HepG2 (cell line): ENCODE results near the gene MAPKAPK3. TPM values are rescaled to one million over a fixed set of nuclear protein-coding genes. Genes with fewer than 3 reads are reported as not detected.

Experiments
- ATAC-seq: fragments of 200-7000 bp; cut with Tn5 transposase; 3 replicates; pipeline ENCODE4 v1.9.1; 2020; ENCODE audit warnings: mild to moderate bottlenecking, moderate library complexity
- BruUV-seq: library from RNA; stranded (reverse); fragments of 400-500 nt; replicated peaks from 2 replicates; lab custom pipeline; 2021; lab: Mats Ljungman, UMichigan
- CTCF ChIA-PET: fragments of 300-600 bp; formaldehyde crosslinking; extraction: SDS; loops from one replicate; lab custom pipeline; 2021; ENCODE audit warnings: low total read pairs, inconsistent platforms, low intra/inter-chr PET ratio; lab: Yijun Ruan, JAX
- POLR2A ChIA-PET: fragments of 350-600 bp; sonication (Branson Sonifier 250); formaldehyde crosslinking; loops from one replicate; lab custom pipeline; 2020; ENCODE audit warnings: antibody characterized with exemption, inconsistent platforms; lab: Yijun Ruan, JAX
- DNase-seq: peaks from one replicate; pipeline ENCODE4 v3.0.0-alpha.2; 2015; ENCODE audit warnings: low spot score
- FAIRE-seq: peaks from 3 replicates; lab custom pipeline; 2011; peaks lifted over from hg19 to GRCh38; lab: Jason Lieb, UNC
- H2AFZ ChIP-seq: one replicate; pipeline ENCODE4 v1.6.1; 2011; ENCODE audit warnings: low read length, inconsistent platforms
- H3K27ac ChIP-seq: fragments of 300-600 bp; 3 replicates; pipeline ENCODE4 v1.8.0; 2011; ENCODE audit warnings: mixed run types, mild to moderate bottlenecking, mixed read lengths, low read length, inconsistent platforms; ENCODE audit not compliant: insufficient read depth; ENCODE audit errors: extremely low read length
- H3K27me3 ChIP-seq, 2 experiments: fragments of 200-600 bp in 1 of 2; 2 replicates in 1 of 2; 3 replicates in 1 of 2; pipeline versions ENCODE4 v1.6.0 to v1.8.0; 2011; ENCODE audit warnings: low read length in 2 of 2, mild to moderate bottlenecking in 2 of 2, moderate library complexity in 2 of 2, inconsistent platforms in 1 of 2; ENCODE audit not compliant: insufficient read depth in 2 of 2, control insufficient read depth in 1 of 2
- H3K36me3 ChIP-seq, 2 experiments: fragments of 200-600 bp in 1 of 2; replicated peaks in 1 of 2; 2 replicates in 1 of 2; 3 replicates in 1 of 2; pipeline versions ENCODE4 v1.5.1 to v1.8.0; 2011; ENCODE audit warnings: low read length in 2 of 2, inconsistent platforms in 1 of 2; ENCODE audit not compliant: insufficient read depth in 2 of 2, control insufficient read depth in 1 of 2
- H3K4me1 ChIP-seq: 2 replicates; pipeline ENCODE4 v1.5.1; 2012; ENCODE audit warnings: low read length, inconsistent platforms; ENCODE audit not compliant: insufficient read depth
- H3K4me2 ChIP-seq: 2 replicates; pipeline ENCODE4 v1.6.0; 2011; ENCODE audit warnings: low read depth, low read length, inconsistent platforms
- H3K4me3 ChIP-seq, 3 experiments: fragments of 200-600 bp in 1 of 3; sonication (generic), shearing (Covaris generic) in 1 of 3; replicated peaks in 1 of 3; 2 replicates each; pipeline ENCODE4 v1.5.1; 2011 to 2016; ENCODE audit warnings: low read length in 3 of 3, inconsistent platforms in 2 of 3, low read depth in 2 of 3, mild to moderate bottlenecking in 2 of 3, control low read depth in 1 of 3, mixed read lengths in 1 of 3; ENCODE audit not compliant: insufficient read depth in 1 of 3
- H3K79me2 ChIP-seq: one replicate; pipeline ENCODE4 v1.6.1; 2011; ENCODE audit warnings: low read length, inconsistent platforms; ENCODE audit not compliant: insufficient read depth
- H3K9ac ChIP-seq: 2 replicates; pipeline ENCODE4 v1.6.0; 2011; ENCODE audit warnings: mild to moderate bottlenecking, low read depth, low read length, inconsistent platforms; ENCODE audit not compliant: insufficient read depth
- H3K9me3 ChIP-seq: 2 replicates; pipeline ENCODE4 v1.5.1; 2012; ENCODE audit warnings: mild to moderate bottlenecking, low read length
- H4K20me1 ChIP-seq: 2 replicates; pipeline ENCODE4 v1.6.0; 2011; ENCODE audit warnings: inconsistent platforms, mild to moderate bottlenecking, low read length, moderate library complexity; ENCODE audit not compliant: insufficient read depth
- KLF12 ChIP-seq: sonication (generic); formaldehyde crosslinking; IDR thresholded peaks from 2 replicates; pipeline ENCODE4 v1.4.0; 2020; ENCODE audit warnings: missing genetic modification reagents, borderline replicate concordance
- NPAS2 ChIP-seq: sonication (generic); formaldehyde crosslinking; IDR thresholded peaks from 2 replicates; pipeline ENCODE4 v1.8.0; 2022; ENCODE audit warnings: mild to moderate bottlenecking, missing genetic modification reagents, borderline replicate concordance
- ZNF550 ChIP-seq: sonication (generic); formaldehyde crosslinking; IDR thresholded peaks from 2 replicates; pipeline ENCODE4 v1.4.0; 2020; ENCODE audit warnings: mild to moderate bottlenecking, missing genetic modification reagents, borderline replicate concordance
- ZNF746 ChIP-seq: sonication (generic); formaldehyde crosslinking; IDR thresholded peaks from 2 replicates; pipeline ENCODE4 v1.8.0; 2022; ENCODE audit warnings: mild to moderate bottlenecking, missing genetic modification reagents
- ZSCAN20 ChIP-seq: sonication (generic); formaldehyde crosslinking; IDR thresholded peaks from 2 replicates; pipeline ENCODE4 v1.4.0; 2020; ENCODE audit warnings: missing genetic modification reagents, mild to moderate bottlenecking, borderline replicate concordance
- WGBS: methylation state at CpG from one replicate; pipeline ENCODE4 v1.1.6; 2017; ENCODE audit warnings: low lambda C conversion rate; 5-methylcytosine and 5-hydroxymethylcytosine counted together
- in situ Hi-C: cut with HindIII; loops from 2 replicates; pipeline ENCODE4 v1.10.0; 2017; ENCODE audit warnings: low pct_unique_long_range_greater_than_20kb; ENCODE audit not compliant: extremely low pct_ligation_motif_present
- intact Hi-C: fragments of 100-400 bp; cut with micrococcal nuclease; formaldehyde crosslinking; loops from one replicate; pipeline ENCODE4 v1.10.0; 2022; ENCODE audit not compliant: unreplicated experiment
- polyA plus RNA-seq, 8 experiments: library from polyadenylated mRNA; depleted of rRNA in 3 of 8; stranded (reverse) in 7 of 8; unstranded in 1 of 8; fragments of >200 nt; fragmentation: Illumina TruSeq in 4 of 8; extraction: Trizol in 4 of 8; gene quantifications; 2 replicates each; pipeline versions ENCODE4 v1.2.1 to v1.2.3, GENCODE V29; 2011 to 2016; ENCODE audit warnings: low read depth in 4 of 8, missing spikeins in 1 of 8, mixed read lengths in 1 of 8; ENCODE audit not compliant: insufficient read depth in 1 of 8
- total RNA-seq, 5 experiments: library from RNA; depleted of rRNA; stranded (reverse); fragments of >200 nt; fragmentation: Illumina TruSeq; extraction: Trizol; gene quantifications; 2 replicates each; pipeline ENCODE4 v1.2.3, GENCODE V29; 2016; ENCODE audit warnings: low read depth in 1 of 5
- TF ChIP-seq, protein P1 (sequence below): sonication (generic); formaldehyde crosslinking; IDR thresholded peaks from 2 replicates; pipeline ENCODE4 v1.4.0; 2020; ENCODE audit warnings: missing genetic modification reagents, borderline replicate concordance
- TF ChIP-seq, protein P2 (sequence below): sonication (generic); formaldehyde crosslinking; IDR thresholded peaks from 2 replicates; pipeline ENCODE4 v1.4.0; 2020; ENCODE audit warnings: mild to moderate bottlenecking, missing genetic modification reagents
- TF ChIP-seq, protein P3 (sequence below): sonication (generic); formaldehyde crosslinking; IDR thresholded peaks from 2 replicates; pipeline ENCODE4; 2020; ENCODE audit warnings: missing genetic modification reagents, mild to moderate bottlenecking, borderline replicate concordance
- TF ChIP-seq, protein P4 (sequence below): IDR thresholded peaks from 2 replicates; pipeline ENCODE4 v1.6.1; 2016; ENCODE audit warnings: missing compliant biosample characterization, missing genetic modification reagents, borderline replicate concordance
- TF ChIP-seq, protein P5 (sequence below): sonication (generic); formaldehyde crosslinking; IDR thresholded peaks from 2 replicates; pipeline ENCODE4 v1.5.1; 2020; ENCODE audit warnings: missing genetic modification reagents, mild to moderate bottlenecking, borderline replicate concordance

Gene MAPKAPK3
- total and polyA plus RNA-seq, 2 of the 13 experiments (the other 11 are each of a cell fraction or from before 2014, with no cell fraction given) = 39.9 to 41.2 TPM

DNA sequence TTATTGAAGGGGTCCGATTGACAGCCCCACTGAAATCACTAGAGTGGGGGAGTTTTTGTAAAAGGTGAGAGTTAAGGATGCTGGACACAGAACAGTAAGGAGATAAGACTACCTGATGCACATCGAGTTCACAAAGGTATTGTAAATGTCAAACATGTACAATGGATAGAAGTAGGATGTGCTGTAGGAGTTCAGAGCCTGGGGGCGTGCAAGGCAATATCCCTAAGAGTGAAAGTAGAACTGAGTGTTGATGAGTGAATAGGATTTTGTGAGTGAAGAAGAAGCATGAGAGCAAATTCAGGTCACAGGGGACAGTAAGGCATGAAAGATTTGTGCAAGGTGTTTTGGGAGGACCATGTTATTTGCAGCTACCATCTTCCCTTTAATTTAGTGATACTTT, 79.3 kb downstream of the MAPKAPK3 start:
- POLR2A ChIA-PET = no interaction called here
- Histone ChIP-seq H3K9me3 (peaks cover 12% of the 10 kb centered on the region; the same call in 1 of the 2 replicates), H3K9ac (no peak overlapping the region), H3K4me3 (no peak overlapping the region), H3K27me3 (no peaks in the 10 kb centered on the region), H4K20me1 (no peaks in the 10 kb centered on the region), H2AFZ (no peak overlapping the region), H3K4me1 (no peaks in the 10 kb centered on the region), H3K79me2 (no peaks in the 10 kb centered on the region), H3K36me3 (no peaks in the 10 kb centered on the region), H3K27ac (no peak overlapping the region), H3K4me2 (no peak overlapping the region)
- in situ Hi-C loops = no loop called here
- no peak for TF ChIP-seq NPAS2
- no peak for TF ChIP-seq ZSCAN20 (CRISPR knock-in tag)
- TF ChIP-seq, protein P1, sequence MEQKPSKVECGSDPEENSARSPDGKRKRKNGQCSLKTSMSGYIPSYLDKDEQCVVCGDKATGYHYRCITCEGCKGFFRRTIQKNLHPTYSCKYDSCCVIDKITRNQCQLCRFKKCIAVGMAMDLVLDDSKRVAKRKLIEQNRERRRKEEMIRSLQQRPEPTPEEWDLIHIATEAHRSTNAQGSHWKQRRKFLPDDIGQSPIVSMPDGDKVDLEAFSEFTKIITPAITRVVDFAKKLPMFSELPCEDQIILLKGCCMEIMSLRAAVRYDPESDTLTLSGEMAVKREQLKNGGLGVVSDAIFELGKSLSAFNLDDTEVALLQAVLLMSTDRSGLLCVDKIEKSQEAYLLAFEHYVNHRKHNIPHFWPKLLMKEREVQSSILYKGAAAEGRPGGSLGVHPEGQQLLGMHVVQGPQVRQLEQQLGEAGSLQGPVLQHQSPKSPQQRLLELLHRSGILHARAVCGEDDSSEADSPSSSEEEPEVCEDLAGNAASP (CRISPR knock-in tag) = no peak
- TF ChIP-seq ZNF550 (CRISPR knock-in tag) = no peak
- TF ChIP-seq, protein P2, sequence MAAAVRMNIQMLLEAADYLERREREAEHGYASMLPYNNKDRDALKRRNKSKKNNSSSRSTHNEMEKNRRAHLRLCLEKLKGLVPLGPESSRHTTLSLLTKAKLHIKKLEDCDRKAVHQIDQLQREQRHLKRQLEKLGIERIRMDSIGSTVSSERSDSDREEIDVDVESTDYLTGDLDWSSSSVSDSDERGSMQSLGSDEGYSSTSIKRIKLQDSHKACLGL (CRISPR knock-in tag) = no peak
- no peak for TF ChIP-seq ZNF746 (CRISPR knock-in tag)
- FAIRE-seq (no peak), ATAC-seq (no peak), DNase-seq (no peak)
- CTCF ChIA-PET = no interaction called here
- no TSS peak for BruUV-seq
- 5% methylated on average over 3 of the region's 3 CpGs for WGBS
- intact Hi-C loops = no loop called here

DNA sequence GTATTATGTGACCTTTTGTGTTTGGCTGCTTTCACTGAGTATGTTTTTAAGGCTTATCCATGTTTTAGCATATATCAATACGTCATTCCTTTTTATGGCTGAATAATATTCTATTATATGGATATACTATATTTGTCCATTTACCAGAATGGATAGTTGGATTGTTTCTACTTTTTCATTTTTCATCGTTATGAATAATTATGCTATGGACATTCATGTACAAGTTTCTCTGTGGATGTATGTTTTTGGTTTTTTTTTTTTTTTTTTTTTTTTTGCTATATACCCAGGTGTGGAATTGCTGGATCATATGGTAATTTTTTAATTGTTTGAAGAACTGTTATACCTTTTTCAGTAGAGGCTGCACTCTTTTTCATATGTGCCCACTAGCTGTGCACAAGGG, 81.3 kb downstream of the MAPKAPK3 start:
- no peak overlapping the region for H3K4me2 ChIP-seq
- H3K9me3 ChIP-seq = peaks cover 12% of the 10 kb centered on the region; the same call in 1 of the 2 replicates
- no peak for ATAC-seq
- no peak overlapping the region for H2AFZ ChIP-seq
- H3K27ac ChIP-seq = no peak overlapping the region
- in situ Hi-C loops = no loop called here
- H3K36me3 ChIP-seq = no peaks in the 10 kb centered on the region
- intact Hi-C loops = no loop called here
- POLR2A ChIA-PET = no interaction called here
- H3K79me2 ChIP-seq = no peaks in the 10 kb centered on the region
- CTCF ChIA-PET = no interaction called here
- H3K27me3 ChIP-seq = no peaks in the 10 kb centered on the region
- FAIRE-seq = no peak
- BruUV-seq = no TSS peak
- H3K4me1 ChIP-seq = no peaks in the 10 kb centered on the region
- 5% methylated on average over 2 of the region's 2 CpGs for WGBS
- no peaks in the 10 kb centered on the region for H4K20me1 ChIP-seq
- no peak overlapping the region for H3K4me3 ChIP-seq
- no peak overlapping the region for H3K9ac ChIP-seq
- DNase-seq = no peak
- TF ChIP-seq, protein P3, sequence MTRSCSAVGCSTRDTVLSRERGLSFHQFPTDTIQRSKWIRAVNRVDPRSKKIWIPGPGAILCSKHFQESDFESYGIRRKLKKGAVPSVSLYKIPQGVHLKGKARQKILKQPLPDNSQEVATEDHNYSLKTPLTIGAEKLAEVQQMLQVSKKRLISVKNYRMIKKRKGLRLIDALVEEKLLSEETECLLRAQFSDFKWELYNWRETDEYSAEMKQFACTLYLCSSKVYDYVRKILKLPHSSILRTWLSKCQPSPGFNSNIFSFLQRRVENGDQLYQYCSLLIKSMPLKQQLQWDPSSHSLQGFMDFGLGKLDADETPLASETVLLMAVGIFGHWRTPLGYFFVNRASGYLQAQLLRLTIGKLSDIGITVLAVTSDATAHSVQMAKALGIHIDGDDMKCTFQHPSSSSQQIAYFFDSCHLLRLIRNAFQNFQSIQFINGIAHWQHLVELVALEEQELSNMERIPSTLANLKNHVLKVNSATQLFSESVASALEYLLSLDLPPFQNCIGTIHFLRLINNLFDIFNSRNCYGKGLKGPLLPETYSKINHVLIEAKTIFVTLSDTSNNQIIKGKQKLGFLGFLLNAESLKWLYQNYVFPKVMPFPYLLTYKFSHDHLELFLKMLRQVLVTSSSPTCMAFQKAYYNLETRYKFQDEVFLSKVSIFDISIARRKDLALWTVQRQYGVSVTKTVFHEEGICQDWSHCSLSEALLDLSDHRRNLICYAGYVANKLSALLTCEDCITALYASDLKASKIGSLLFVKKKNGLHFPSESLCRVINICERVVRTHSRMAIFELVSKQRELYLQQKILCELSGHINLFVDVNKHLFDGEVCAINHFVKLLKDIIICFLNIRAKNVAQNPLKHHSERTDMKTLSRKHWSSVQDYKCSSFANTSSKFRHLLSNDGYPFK = no peak
- TF ChIP-seq KLF12 (CRISPR knock-in tag) = no peak
- TF ChIP-seq, protein P4, sequence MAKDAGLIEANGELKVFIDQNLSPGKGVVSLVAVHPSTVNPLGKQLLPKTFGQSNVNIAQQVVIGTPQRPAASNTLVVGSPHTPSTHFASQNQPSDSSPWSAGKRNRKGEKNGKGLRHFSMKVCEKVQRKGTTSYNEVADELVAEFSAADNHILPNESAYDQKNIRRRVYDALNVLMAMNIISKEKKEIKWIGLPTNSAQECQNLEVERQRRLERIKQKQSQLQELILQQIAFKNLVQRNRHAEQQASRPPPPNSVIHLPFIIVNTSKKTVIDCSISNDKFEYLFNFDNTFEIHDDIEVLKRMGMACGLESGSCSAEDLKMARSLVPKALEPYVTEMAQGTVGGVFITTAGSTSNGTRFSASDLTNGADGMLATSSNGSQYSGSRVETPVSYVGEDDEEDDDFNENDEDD (CRISPR knock-in tag) = no peak
- TF ChIP-seq, protein P5, sequence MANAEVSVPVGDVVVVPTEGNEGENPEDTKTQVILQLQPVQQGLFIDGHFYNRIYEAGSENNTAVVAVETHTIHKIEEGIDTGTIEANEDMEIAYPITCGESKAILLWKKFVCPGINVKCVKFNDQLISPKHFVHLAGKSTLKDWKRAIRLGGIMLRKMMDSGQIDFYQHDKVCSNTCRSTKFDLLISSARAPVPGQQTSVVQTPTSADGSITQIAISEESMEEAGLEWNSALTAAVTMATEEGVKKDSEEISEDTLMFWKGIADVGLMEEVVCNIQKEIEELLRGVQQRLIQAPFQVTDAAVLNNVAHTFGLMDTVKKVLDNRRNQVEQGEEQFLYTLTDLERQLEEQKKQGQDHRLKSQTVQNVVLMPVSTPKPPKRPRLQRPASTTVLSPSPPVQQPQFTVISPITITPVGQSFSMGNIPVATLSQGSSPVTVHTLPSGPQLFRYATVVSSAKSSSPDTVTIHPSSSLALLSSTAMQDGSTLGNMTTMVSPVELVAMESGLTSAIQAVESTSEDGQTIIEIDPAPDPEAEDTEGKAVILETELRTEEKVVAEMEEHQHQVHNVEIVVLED (CRISPR knock-in tag) = no peak
